ENCODE data around the gene TNC.

DNA sequence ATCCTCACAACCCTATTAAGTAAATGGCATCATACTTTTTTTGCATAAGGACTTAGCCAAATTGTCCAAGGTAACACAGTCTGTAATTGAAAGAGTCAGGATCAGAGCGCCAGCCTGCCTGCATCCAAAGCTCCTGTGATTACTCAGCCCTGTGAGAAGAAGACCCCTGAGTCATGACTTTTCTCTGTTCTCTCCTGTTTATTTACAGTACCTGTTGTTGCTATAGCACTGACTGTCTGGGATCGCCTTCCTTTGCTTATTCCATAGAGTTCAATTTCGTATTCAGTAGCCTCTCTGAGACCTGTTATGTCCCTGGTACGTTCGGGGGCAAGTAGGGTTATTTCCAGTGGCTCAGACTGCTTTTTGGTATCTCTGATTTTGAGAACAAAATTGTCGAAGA, 71.8 kb downstream of the TNC start:
- TF ChIP-seq POLR2A (IDR thresholded peaks at IDR 0.05), result no peak
- TF ChIP-seq, protein P1, sequence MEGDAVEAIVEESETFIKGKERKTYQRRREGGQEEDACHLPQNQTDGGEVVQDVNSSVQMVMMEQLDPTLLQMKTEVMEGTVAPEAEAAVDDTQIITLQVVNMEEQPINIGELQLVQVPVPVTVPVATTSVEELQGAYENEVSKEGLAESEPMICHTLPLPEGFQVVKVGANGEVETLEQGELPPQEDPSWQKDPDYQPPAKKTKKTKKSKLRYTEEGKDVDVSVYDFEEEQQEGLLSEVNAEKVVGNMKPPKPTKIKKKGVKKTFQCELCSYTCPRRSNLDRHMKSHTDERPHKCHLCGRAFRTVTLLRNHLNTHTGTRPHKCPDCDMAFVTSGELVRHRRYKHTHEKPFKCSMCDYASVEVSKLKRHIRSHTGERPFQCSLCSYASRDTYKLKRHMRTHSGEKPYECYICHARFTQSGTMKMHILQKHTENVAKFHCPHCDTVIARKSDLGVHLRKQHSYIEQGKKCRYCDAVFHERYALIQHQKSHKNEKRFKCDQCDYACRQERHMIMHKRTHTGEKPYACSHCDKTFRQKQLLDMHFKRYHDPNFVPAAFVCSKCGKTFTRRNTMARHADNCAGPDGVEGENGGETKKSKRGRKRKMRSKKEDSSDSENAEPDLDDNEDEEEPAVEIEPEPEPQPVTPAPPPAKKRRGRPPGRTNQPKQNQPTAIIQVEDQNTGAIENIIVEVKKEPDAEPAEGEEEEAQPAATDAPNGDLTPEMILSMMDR (IDR thresholded peaks at IDR 0.05), result no peak

All from stomach (tissue), 4 donors.